Activated effector memory CD4-positive, alpha-beta T cell treated with Interleukin-2 at 50 U/mL for 16 hours (primary cell): ENCODE measurements around the gene DUOX2.

Experiments used
- DNase-seq: peaks from one replicate; pipeline ENCODE4 v3.0.0-alpha.2; 2020

The DUOX2 gene

DNA sequence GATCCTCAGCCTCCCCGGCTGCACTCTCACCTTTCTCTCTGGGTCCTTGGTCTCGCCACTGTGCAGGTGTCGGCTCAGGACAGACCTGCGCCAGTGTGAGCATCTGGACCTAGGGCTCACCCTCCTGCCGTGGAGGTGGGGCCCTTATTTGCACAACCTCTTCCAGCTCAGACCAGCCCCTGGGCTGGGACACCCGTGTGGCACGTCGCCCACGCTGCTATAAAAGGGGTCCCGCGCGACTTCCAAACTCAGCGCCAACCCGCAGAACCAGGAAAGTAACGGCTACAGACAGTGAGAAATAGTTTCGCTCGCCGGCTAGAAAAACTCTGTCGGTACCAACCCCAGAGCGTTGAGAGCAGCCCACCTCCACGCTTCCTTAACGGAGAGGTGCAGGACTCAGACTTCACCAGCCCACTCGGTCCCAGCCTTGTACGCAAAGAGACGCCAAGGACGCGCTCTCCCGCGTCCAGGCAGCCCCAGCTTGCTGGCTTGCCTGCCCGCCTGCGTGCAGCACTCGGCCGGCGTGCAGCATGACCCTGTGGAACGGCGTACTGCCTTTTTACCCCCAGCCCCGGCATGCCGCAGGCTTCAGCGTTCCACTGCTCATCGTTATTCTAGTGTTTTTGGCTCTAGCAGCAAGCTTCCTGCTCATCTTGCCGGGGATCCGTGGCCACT lies at the start of gene DUOX2, which contains the start of gene DUOXA2:
TSS of gene DUOX2 (minus strand) at position 97 of the 675 bp plus-strand sequence. CDS start 761 bp downstream, outside the sequence.
TSS of gene DUOXA2 (plus strand) at position 251 of the 675 bp plus-strand sequence. CDS start at position 531, 280 bp downstream.
- DNase-seq: no peak

DNA sequence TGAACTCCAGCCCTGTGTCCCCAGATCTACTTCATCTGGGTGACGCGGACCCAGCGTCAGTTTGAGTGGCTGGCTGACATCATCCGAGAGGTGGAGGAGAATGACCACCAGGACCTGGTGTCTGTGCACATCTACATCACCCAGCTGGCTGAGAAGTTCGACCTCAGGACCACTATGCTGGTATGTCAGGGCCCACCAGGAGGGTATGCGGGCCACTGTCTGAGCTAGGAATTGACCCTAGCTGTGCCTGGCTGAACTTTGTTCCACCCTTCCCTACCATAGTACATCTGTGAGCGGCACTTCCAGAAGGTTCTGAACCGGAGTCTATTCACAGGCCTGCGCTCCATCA lies 49.5 kb upstream of the DUOX2 start:
- no peak for DNase-seq

- peak; percentile 39 for DNase-seq
Measured at GRCh38 chr15:45162771-45163507, 49.0 kb upstream of the DUOX2 start.

DNA sequence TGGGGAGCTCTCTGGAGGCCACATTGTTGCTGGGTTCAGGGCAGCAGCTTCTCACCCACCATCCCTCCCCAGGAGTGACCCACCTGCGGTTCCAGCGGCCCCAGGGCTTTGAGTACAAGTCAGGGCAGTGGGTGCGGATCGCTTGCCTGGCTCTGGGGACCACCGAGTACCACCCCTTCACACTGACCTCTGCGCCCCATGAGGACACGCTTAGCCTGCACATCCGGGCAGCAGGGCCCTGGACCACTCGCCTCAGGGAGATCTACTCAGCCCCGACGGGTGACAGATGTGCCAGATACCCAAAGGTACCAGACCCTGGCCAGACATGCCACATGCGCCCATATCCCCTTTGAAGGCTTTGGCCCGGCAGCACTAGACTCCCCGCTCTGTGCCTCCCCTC lies 47.7 kb upstream of the DUOX2 start:
- no peak for DNase-seq

DNA sequence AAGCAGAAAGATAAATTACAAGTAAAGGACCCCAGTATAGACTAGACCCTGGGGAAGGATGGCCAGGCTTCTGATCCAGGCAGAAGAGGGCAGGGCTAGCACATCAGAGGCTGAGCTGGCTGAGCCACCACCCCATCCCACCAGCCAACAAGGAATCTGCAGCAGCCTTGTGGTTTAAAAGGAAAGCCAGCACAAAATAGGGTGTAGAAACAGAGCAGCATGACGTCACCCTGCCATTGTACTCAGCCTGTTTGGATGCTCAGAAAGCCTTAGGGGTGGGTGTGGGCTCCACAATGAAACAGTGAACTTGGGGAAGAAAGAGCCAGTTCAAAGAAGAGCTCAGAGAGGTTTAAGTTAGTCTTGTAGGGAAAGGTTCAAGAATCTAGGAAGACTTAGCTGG lies 44.0 kb upstream of the DUOX2 start:
- DNase-seq: no peak

- DNase-seq: no peak
Measured at GRCh38 chr15:45156744-45157455, 42.9 kb upstream of the DUOX2 start.

GRCh38 chr15:45155739-45156138 lies 41.8 kb upstream of the DUOX2 start:
- DNase-seq: no peak

- no peak for DNase-seq
Measured at GRCh38 chr15:45151998-45152828, 38.2 kb upstream of the DUOX2 start.

GRCh38 chr15:45150997-45151396 lies 37.0 kb upstream of the DUOX2 start:
- DNase-seq: no peak

GRCh38 chr15:45150481-45150880 lies 36.5 kb upstream of the DUOX2 start:
- no peak for DNase-seq

DNA sequence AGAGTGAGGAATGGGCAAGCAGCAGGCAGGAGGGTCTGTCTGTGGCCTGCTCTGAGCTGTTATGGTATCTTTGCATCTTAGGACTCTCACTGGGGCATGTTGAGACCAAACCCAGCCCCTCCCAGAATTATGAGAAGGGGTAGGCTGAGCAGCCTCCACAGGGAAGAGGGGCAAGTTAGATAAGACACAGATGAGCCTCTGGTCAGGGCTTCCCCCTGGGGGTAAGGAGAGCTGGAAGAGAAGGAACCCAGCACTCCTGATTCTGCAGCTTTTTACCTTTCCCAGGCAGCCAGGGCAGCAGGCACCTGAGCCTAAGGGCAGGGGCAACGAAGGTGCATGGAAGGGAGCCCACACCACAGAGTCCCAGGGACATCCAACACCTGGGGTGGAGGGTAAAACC lies 35.1 kb upstream of the DUOX2 start:
- DNase-seq: no peak

DNA sequence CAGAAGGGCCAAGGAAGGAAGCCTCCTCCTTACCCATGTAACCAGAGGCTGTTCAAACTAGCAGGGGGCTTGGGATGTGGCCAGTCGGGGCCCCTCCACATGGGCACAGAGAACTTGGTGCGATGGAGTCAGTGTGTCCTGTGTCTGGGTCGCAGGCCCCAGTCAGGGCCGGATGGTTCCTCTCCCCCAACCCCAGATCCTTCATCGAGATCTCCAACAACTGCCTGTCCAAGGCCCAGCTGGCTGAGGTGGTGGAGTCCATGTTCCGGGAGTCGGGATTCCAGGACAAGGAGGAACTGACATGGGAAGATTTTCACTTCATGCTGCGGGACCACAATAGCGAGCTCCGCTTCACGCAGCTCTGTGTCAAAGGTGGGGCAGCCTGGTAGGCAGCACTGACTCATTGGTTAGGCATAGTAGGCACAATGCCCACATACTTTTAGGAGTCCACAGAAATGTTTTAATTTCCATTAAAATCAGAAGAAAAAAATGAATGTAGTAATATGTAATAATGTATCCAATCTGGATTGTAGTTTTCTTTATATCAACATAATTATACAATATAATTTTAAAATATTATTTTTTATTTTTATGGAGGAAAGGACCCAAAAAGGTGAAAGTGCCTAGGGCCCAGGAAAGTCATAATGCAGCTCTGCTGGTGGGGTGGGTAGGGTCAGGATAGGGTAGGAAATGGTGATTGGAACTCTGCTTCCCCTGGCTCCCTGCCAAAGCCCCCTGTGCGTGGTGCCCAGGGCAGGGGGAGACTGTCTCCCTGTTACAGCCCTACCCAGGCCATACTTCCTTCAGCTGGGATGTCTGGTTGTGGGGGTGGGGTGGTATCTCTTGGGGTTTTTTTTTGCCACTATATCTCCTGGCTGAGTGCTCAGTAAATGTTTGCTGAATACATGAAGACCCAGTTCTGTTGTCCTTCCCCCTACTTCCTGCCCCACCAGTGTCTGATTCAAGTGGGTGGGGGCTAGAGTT lies 34.4 kb upstream of the DUOX2 start:
- DNase-seq: no peak

DNA sequence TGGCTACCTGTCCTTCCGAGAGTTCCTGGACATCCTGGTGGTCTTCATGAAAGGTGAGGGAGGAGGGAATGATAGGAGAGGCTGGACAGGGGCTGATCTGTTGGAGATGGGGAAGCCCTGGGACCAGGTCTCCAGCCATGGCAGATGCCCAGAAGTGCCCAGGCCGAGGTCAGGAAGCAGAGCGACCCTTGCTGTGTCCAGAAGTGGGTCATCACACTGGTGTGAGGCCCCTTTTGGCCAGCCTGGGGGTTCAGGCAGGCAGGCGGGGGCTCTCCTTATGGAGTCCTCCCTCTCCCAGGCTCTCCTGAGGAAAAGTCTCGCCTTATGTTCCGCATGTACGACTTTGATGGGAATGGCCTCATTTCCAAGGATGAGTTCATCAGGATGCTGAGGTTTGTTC lies 33.6 kb upstream of the DUOX2 start:
- no peak for DNase-seq

GRCh38 chr15:45146405-45146804 lies 32.4 kb upstream of the DUOX2 start:
- DNase-seq: no peak

DNA sequence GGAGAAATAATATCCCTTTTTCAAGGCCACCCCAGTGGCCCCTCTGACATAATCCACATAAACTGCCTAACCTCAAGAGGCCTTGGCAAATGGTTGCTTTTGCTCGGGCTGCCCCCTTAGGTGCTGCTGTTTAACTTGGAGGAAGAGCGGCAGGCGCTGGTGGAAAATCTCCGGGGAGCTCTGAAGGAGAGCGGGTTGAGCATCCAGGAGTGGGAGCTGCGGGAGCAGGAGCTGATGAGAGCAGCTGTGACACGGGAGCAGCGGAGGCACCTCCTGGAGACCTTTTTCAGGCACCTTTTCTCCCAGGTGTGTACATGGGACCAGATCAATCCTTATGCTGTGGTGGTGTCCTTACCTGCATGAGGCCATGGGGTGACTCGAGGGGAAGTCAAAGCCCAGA lies 30.8 kb upstream of the DUOX2 start:
- DNase-seq: no peak

GRCh38 chr15:45143946-45144345 lies 30.0 kb upstream of the DUOX2 start:
- no peak for DNase-seq

GRCh38 chr15:45143056-45143455 lies 29.1 kb upstream of the DUOX2 start:
- DNase-seq: no peak

- DNase-seq: no peak
Measured at GRCh38 chr15:45141386-45141785, 27.4 kb upstream of the DUOX2 start.

DNA sequence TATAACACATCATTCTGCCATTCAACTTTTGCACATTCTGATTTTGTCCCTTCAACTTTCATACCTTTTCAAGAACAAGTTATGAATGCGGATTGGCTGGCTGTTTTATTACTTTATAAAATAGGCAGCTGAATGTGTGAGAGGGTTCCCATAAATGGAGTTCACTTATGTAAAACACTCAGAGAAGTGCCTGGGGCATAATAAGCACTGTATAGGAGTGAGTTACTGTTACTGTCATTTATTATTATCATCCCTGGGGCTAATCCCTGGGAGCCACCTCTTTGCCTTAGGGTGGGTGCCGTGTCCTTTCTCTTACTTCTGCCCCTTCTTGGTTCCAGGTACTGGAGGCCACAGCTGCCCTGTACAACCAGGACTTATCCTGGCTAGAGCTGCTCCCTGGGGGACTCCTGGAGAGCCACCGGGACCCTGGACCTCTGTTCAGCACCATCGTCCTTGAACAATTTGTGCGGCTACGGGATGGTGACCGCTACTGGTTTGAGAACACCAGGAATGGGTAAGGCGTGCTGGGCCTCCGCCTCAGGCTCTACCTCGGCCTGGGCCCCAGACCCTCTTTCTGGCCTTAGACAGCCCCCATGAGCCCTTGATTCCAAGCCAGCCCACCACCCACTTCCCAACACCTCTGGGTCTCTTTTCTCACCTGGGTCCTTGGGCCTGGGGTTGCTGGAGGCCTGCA lies 26.7 kb upstream of the DUOX2 start:
- DNase-seq: no peak

GRCh38 chr15:45139770-45140169 lies 25.8 kb upstream of the DUOX2 start:
- DNase-seq: no peak
